HEK293T (cell line): ENCODE results near the gene EML5.

Experiments
- CTCF ChIA-PET: fragments of 350-600 bp; formaldehyde crosslinking; extraction: SDS; loops from one replicate; lab custom pipeline; 2021; ENCODE audit warnings: antibody characterized with exemption, inconsistent platforms; lab: Yijun Ruan, JAX
- POLR2A ChIA-PET: fragments of 350-600 bp; formaldehyde crosslinking; extraction: SDS; loops from one replicate; lab custom pipeline; 2020; ENCODE audit warnings: antibody characterized with exemption, inconsistent platforms; lab: Yijun Ruan, JAX
- DNase-seq: peaks from one replicate; pipeline ENCODE4 v3.0.0; 2012; ENCODE audit warnings: mixed read lengths; ENCODE audit errors: extremely low spot score
- ARNT ChIP-seq: fragments of 450-650 bp; IDR thresholded peaks from 2 replicates; pipeline ENCODE4 v1.6.1; 2017; ENCODE audit warnings: mild to moderate bottlenecking
- BHLHE40 ChIP-seq: fragments of 450-650 bp; IDR thresholded peaks from 2 replicates; pipeline ENCODE4 v1.6.1; 2016; ENCODE audit warnings: mild to moderate bottlenecking, moderate library complexity, borderline replicate concordance
- CTBP1 ChIP-seq: fragments of 450-650 bp; IDR thresholded peaks from 2 replicates; pipeline ENCODE4 v1.6.1; 2016; ENCODE audit warnings: borderline replicate concordance
- ELF4 ChIP-seq: fragments of 450-650 bp; IDR thresholded peaks from 2 replicates; pipeline ENCODE4 v1.6.1; 2017; ENCODE audit warnings: antibody characterized with exemption
- FOXA1 ChIP-seq: fragments of 450-650 bp; IDR thresholded peaks from 2 replicates; pipeline ENCODE4 v1.6.1; 2016; ENCODE audit warnings: mild to moderate bottlenecking
- FOXK2 ChIP-seq: fragments of 450-650 bp; IDR thresholded peaks from 2 replicates; pipeline ENCODE4 v1.6.1; 2016; ENCODE audit warnings: mild to moderate bottlenecking
- FOXM1 ChIP-seq: fragments of 450-650 bp; IDR thresholded peaks from 2 replicates; pipeline ENCODE4 v1.6.1; 2017; ENCODE audit warnings: mild to moderate bottlenecking, borderline replicate concordance
- HDGF ChIP-seq: fragments of 450-650 bp; IDR thresholded peaks from 2 replicates; pipeline ENCODE4 v1.6.1; 2017; ENCODE audit warnings: antibody characterized with exemption, borderline replicate concordance
- L3MBTL2 ChIP-seq: fragments of 450-650 bp; conservative IDR thresholded peaks from 2 replicates; pipeline ENCODE4 v1.6.1; 2016; ENCODE audit warnings: mild to moderate bottlenecking
- LEF1 ChIP-seq: fragments of 450-650 bp; IDR thresholded peaks from 2 replicates; pipeline ENCODE4 v1.6.1; 2017; ENCODE audit warnings: mild to moderate bottlenecking, borderline replicate concordance
- NFRKB ChIP-seq: fragments of 450-650 bp; IDR thresholded peaks from 2 replicates; pipeline ENCODE4 v1.6.1; 2016; ENCODE audit warnings: mild to moderate bottlenecking, moderate library complexity
- SP1 ChIP-seq: fragments of 450-650 bp; IDR thresholded peaks from 2 replicates; pipeline ENCODE4 v1.6.1; 2017
- SUZ12 ChIP-seq: fragments of 450-650 bp; IDR thresholded peaks from 2 replicates; pipeline ENCODE4 v1.6.1; 2016; ENCODE audit warnings: mild to moderate bottlenecking
- TARDBP ChIP-seq: fragments of 450-650 bp; IDR thresholded peaks from 2 replicates; pipeline ENCODE4 v1.6.1; 2016
- ZNF384 ChIP-seq: fragments of 450-650 bp; IDR thresholded peaks from 2 replicates; pipeline ENCODE4 v1.6.1; 2016
- TF ChIP-seq, protein P1 (sequence below): fragments of 450-650 bp; IDR thresholded peaks from 2 replicates; pipeline ENCODE4 v1.6.1; 2016

EML5 gene

DNA sequence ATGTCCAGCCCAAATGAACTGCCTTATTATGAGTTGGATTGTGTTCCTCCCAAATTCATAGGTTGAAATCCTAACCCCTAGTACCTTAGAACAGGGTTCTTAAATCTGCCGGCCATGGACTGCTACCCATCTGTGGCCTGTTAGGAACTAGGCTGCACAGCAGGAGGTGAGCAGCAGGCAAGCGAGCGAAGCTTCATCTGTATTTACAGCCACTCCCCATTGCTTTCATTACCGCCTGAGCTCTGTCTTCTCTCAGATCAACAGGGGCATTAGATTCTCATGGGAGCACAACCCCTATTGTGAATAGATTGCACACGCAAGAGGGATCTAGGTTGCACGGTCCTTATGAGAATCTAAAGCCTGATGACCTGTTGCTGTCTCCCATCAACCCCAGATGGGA, 9.8 kb upstream of the EML5 start:
- ChIA-PET POLR2A (interaction anchor here (1.6 kb wide), 1 partner anchor 10 kb away, joined by 5 read pairs; the partner anchor contains the start of gene EML5), CTCF (no interaction called here)
- DNase-seq, result no peak
- TF ChIP-seq BHLHE40 (no peak), TARDBP (no peak), CTBP1 (no peak), HDGF (no peak), FOXA1 (no peak), ZNF384 (no peak), SUZ12 (no peak), ARNT (no peak), NFRKB (no peak), FOXK2 (no peak)
- TF ChIP-seq, protein P1, sequence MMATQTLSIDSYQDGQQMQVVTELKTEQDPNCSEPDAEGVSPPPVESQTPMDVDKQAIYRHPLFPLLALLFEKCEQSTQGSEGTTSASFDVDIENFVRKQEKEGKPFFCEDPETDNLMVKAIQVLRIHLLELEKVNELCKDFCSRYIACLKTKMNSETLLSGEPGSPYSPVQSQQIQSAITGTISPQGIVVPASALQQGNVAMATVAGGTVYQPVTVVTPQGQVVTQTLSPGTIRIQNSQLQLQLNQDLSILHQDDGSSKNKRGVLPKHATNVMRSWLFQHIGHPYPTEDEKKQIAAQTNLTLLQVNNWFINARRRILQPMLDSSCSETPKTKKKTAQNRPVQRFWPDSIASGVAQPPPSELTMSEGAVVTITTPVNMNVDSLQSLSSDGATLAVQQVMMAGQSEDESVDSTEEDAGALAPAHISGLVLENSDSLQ, result no peak

DNA sequence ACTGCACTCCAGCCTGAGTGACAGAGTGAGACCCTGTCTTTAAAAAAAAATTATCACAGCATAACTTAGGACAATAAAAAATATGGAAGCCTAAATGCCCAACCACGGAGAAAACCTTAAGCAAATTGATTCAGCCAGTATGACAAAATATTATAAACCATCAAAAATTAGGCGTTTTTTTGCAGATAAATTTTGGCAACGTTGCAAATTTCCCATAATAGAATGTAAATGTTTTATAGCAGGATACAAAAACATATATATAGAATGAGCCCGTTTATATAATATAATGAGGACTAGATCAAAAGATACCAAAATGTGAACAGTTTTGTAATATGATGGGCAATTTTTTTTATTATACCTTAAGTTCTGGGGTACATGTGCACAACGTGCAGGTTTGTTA, 6.8 kb upstream of the EML5 start:
- POLR2A ChIA-PET, result no interaction called here
- DNase-seq, result no peak
- CTCF ChIA-PET, result interaction anchor here (0.6 kb wide), 1 partner anchor 89 kb away, joined by 4 read pairs; no protein-coding TSS in a partner anchor
- TF ChIP-seq TARDBP, result no peak
- TF ChIP-seq L3MBTL2, result no peak
- no peak for TF ChIP-seq FOXM1
- no peak for TF ChIP-seq LEF1
- TF ChIP-seq SP1, result no peak
- no peak for TF ChIP-seq ARNT
- TF ChIP-seq FOXA1, result no peak
- no peak for TF ChIP-seq CTBP1
- TF ChIP-seq, protein P1, result no peak
- no peak for TF ChIP-seq FOXK2
- TF ChIP-seq BHLHE40, result no peak
- no peak for TF ChIP-seq ELF4
- no peak for TF ChIP-seq ZNF384
- TF ChIP-seq HDGF, result no peak
- TF ChIP-seq SUZ12, result no peak
- no peak for TF ChIP-seq NFRKB

DNA sequence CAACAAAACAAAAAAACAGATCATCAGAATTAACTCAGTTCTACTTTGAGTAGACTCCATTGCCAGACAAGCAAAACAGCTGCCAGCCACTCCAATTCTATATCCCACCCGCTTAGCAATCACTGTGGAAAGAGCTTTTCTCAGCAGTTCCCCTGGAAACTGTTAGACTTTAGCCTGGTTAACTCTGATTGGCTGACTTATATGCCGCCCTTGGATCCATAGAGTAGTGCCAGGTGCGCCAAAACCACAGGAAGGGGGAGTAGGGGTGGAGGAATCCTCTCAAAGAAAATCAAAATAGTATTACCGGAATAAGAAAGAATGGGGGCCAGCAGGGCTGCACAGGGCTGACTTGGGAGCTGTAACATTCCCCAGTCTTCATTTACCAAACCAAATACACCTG, 5.4 kb upstream of the EML5 start:
- no peak for DNase-seq
- POLR2A ChIA-PET, result interaction anchor here (1.0 kb wide), 1 partner anchor 26 kb away, joined by 4 read pairs; the partner anchor contains the start of gene TTC8
- no peak for TF ChIP-seq ZNF384
- no peak for TF ChIP-seq FOXM1
- TF ChIP-seq CTBP1, result no peak
- TF ChIP-seq L3MBTL2, result no peak
- no peak for TF ChIP-seq ARNT
- TF ChIP-seq TARDBP, result no peak
- no peak for TF ChIP-seq LEF1
- no peak for TF ChIP-seq SP1
- TF ChIP-seq ELF4, result no peak
- no peak for TF ChIP-seq HDGF
- no peak for TF ChIP-seq FOXA1
- TF ChIP-seq NFRKB, result no peak
- no peak for TF ChIP-seq BHLHE40
- no peak for TF ChIP-seq SUZ12
- no peak for TF ChIP-seq FOXK2
- TF ChIP-seq, protein P1, result no peak
- CTCF ChIA-PET, result interaction anchor here (0.6 kb wide), 1 partner anchor 806 kb away, joined by 3 read pairs; no protein-coding TSS in a partner anchor

DNA sequence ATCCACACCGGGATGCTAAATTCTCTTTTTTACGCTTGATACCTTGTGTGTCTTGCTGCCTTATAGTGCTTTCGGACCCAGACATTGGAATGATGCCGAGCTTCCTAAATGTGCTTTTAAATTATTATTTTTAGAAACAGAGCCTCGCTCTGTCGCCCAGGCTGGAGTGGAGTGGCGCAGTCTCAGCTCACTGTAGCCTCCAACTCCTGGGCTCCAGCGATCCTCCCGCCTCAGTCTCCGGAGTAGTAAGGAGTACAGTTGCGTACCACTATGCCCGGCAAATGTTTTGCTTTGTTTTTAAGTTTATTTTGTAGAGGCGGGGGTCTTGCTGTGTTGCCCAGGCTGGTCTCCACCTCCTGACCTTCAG, 489 bp upstream of the EML5 start:
- TF ChIP-seq SUZ12 (no peak), L3MBTL2 (0 out of 2 replicates have a peak, but pooled peaks have one; percentile 10)
- POLR2A ChIA-PET, result interaction anchor here (0.5 to 2.3 kb wide), 6 partner anchors 9 to 1526 kb away, joined by 3 to 11 read pairs (median 3); partner anchors contain the start of gene TTC8
- no peak for DNase-seq
- CTCF ChIA-PET, result interaction anchor here (0.7 kb wide), 1 partner anchor 361 kb away, joined by 3 read pairs; no protein-coding TSS in a partner anchor

DNA sequence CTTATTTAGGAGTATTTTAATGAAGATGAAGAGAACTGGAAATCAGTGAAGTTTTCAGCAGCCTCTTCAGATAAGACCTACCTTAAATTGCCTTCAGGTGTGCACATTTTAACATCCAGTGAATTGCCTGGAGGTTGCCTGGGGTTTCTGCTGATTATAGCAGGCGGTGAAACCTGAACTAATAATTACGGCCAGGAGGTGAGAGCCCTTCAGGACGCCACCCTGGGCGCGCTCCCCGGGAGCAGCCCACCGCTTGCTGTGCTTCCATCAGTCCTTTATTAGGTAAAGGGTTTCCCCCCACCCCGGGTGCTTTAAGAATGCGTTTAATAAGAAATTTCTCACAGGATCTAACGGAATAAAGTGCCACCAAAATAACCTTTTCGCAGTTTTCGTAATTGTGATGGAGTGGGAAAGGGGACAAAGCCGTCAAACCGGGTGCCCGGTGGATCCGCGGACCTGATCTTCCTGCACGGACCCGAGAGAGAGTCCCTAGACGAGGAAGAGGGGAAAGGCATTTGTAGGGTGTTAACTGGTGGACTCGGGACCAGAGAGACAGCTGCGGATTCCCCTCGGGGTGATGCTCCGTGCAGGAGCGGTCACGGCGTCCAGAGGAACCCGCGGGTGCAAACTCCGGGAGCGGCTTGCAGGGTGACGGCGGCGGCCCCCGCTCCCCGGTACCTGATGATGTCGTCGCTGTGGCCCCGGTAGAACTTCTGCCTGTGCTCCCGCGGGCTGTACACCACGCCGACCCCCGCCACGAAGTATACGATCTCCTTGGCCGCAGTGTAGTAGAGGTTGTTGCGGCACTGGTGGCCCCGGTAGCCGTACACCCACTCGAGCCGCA, 902 bp downstream of the EML5 start:
- TF ChIP-seq FOXA1, result no peak
- no peak for TF ChIP-seq BHLHE40
- no peak for TF ChIP-seq HDGF
- TF ChIP-seq L3MBTL2, result peak; percentile 22; the same call in 1 of the 2 replicates
- no peak for TF ChIP-seq ELF4
- no peak for TF ChIP-seq ZNF384
- CTCF ChIA-PET, result interaction anchor here (0.6 kb wide), 1 partner anchor 15 kb away, joined by 4 read pairs; no protein-coding TSS in a partner anchor
- DNase-seq, result peak; percentile 11
- POLR2A ChIA-PET, result interaction anchor here (2.3 kb wide), 1 partner anchor 32 kb away, joined by 11 read pairs; the partner anchor contains the start of gene TTC8

DNA sequence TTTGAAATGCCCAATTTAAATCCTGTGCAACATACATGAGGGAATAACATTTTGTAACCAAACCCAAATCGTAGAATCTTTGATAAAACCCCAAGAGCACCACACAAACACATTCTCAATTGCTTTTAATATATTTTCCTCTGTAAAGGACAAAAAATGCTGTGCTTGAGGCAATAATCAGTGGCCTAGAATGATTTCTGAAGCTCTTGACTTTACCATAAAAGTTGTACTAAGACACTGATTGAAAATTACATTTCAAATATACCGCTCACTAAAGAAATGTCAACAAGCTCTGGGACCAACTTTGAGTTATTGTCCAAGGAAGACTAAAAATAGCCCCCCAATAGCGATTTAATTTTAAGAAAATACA, 1.5 kb downstream of the EML5 start:
- ChIA-PET CTCF (interaction anchor here (0.6 kb wide), 1 partner anchor 14 kb away, joined by 4 read pairs; no protein-coding TSS in a partner anchor), POLR2A (no interaction called here)
- no peak for DNase-seq
- no peak for TF ChIP-seq TARDBP
- no peak for TF ChIP-seq SUZ12
- no peak for TF ChIP-seq LEF1
- no peak for TF ChIP-seq ELF4
- TF ChIP-seq HDGF, result no peak
- no peak for TF ChIP-seq FOXM1
- no peak for TF ChIP-seq FOXK2
- TF ChIP-seq CTBP1, result no peak
- TF ChIP-seq NFRKB, result no peak
- no peak for TF ChIP-seq L3MBTL2
- TF ChIP-seq ZNF384, result no peak
- no peak for TF ChIP-seq ARNT
